ENCODE results near the gene ANKH.
"Not testable (repeated sequence)": the region's sequence is repeated elsewhere in the genome, so short reads cannot be mapped to it uniquely, and the experiment has no call there.

Gene ANKH

DNA sequence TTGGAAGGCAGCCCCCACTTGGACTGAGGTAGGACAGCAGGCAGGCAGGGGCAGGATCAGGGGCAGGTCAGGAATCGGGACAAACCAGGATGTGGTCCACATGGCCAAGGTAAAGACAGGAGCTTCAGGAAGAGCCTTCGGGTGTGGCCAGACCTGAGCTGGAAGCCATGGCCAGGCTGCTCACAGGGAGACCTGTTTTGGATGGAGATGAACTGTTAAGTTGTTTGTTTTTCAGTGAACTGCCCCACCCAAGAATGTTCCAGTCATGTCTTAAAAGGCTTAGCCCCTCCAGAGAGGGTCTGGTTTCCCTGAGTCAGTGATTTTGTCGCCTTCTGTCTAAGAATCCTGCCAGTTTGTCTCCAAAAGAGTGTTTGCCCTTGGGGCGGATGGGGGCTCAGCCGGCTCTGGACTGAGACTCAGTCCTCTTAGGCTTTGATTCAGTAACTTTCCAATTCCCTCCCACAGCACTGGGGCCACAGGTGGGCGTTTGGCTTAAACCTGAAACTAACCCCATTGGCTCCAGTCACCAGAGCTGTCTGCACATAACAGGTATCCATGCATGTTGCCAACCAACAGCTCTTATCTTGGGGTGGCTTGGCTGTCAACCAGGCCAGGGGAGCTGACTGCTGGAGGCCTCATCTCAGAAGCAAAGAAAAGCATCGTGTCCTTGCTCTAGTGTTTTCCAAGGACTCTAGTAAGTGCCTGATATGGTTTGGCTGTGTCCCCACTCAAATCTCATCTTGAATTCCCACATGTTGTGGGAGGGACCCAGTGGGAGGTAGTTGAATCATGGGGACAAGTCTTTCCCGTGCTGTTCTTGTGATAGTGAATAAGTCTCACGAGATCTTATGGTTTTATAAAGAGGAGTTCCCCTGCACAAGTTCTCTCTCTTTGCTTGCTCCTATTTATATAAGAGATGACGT, 11.3 kb upstream of the ANKH start:
- DNase-seq (ENCODE audit: low read depth), result no peak
- TF ChIP-seq, protein P1, sequence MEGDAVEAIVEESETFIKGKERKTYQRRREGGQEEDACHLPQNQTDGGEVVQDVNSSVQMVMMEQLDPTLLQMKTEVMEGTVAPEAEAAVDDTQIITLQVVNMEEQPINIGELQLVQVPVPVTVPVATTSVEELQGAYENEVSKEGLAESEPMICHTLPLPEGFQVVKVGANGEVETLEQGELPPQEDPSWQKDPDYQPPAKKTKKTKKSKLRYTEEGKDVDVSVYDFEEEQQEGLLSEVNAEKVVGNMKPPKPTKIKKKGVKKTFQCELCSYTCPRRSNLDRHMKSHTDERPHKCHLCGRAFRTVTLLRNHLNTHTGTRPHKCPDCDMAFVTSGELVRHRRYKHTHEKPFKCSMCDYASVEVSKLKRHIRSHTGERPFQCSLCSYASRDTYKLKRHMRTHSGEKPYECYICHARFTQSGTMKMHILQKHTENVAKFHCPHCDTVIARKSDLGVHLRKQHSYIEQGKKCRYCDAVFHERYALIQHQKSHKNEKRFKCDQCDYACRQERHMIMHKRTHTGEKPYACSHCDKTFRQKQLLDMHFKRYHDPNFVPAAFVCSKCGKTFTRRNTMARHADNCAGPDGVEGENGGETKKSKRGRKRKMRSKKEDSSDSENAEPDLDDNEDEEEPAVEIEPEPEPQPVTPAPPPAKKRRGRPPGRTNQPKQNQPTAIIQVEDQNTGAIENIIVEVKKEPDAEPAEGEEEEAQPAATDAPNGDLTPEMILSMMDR (conservative IDR thresholded peaks at IDR 0.05; ENCODE audit: low read length), result no peak
- no peak overlapping the region for H3K4me3 ChIP-seq (ENCODE audit: low read length)

DNA sequence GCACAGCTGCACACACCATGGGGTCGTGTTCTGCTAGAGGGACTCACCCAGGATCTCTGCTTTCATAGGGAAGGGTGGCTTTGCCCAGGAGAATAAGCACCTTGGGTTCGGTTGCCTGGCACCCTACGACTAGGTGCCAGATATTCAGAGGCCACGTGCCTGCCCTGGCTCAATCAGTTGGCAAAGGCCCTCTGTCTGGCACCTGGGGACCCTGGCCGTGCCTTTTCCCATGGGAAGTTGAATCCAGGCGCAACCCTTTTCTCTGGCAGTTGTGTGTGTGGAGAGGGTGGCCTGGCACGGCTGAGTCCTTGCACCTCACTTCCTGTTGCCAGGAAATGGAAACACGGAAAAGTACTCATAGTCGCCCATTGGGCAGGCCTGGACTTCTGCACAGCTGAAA, 10.2 kb upstream of the ANKH start:
- no peak for DNase-seq (ENCODE audit: low read depth)
- TF ChIP-seq, protein P1 (conservative IDR thresholded peaks at IDR 0.05; ENCODE audit: low read length), result no peak
- H3K4me3 ChIP-seq (ENCODE audit: low read length), result no peak overlapping the region

DNA sequence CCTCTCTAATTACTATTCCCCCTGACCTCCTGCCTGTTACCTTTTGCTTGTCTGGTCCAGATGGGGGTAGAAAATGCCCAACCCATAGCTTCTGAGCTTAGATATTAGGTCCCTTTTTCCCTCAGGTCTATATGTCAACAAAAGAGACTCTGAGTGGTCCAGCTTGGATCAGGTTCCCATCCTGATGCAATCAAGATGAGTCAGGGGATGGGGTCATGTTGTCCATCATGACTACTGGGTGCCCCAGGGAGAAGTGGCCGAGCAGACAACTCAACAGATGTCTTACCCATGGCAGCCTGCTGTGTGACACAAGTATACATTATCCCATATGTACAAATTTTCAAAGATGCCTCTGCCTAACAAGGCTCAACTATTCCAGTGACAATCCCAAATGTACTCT, 9.1 kb upstream of the ANKH start:
- TF ChIP-seq, protein P1 (conservative IDR thresholded peaks at IDR 0.05; ENCODE audit: low read length), result no peak
- DNase-seq (ENCODE audit: low read depth), result no peak
- H3K4me3 ChIP-seq (ENCODE audit: low read length), result no peak overlapping the region

DNA sequence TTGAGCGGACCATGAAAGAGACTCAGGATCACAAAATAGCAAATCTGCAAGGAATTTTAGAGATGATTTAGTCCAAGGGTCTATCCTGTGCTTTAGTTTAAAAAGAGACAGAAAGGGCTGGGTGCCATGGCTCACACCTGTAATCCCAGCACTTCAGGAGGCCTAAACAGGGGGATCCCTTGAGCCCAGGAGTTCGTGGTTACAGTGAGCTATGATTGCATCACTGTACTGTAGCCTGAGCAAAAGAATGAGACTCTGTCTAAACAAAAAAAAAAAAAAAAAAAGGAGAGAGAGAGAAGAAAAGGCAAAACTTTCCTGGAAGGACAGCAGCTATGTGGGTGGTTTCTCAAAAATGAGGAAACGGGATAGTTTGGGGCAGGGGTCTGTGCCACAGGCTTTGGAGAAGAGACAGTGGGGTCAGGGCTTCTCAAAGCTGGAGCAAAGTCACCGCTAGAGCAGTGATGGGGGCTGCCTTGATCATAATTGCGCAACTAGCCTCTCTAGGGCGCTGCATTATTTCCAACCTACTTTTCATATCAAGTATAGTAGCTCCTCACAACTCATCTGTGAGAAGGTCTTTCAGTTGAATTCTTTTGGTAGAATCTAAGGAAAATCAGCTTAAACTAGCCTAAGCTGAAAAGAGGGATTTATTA, 8.5 kb upstream of the ANKH start:
- DNase-seq (ENCODE audit: low read depth), result peak; percentile 38
- H3K4me3 ChIP-seq (ENCODE audit: low read length), result no peak overlapping the region
- TF ChIP-seq, protein P1 (conservative IDR thresholded peaks at IDR 0.05; ENCODE audit: low read length), result no peak

DNA sequence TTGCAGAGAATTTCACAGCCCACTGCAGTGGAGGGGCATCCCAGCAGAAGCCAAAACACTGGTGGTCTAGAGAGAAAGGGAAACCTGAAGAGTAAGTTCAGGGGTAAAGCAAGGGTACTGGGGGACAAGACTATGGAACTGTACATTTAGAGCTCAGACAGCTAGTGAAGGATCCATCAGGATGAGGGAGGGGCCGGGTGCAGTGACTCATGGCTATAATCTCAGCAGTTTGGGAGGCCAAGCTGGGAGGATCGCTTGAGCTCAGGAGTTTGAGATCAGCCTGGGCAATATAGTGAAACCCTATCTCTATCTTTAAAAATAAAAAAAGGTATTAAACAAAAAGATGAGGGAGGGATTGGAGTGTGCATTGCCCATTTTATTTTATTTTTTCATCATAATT, 7.8 kb upstream of the ANKH start:
- H3K4me3 ChIP-seq (ENCODE audit: low read length), result no peak overlapping the region
- TF ChIP-seq, protein P1 (conservative IDR thresholded peaks at IDR 0.05; ENCODE audit: low read length), result no peak
- DNase-seq (ENCODE audit: low read depth), result no peak

DNA sequence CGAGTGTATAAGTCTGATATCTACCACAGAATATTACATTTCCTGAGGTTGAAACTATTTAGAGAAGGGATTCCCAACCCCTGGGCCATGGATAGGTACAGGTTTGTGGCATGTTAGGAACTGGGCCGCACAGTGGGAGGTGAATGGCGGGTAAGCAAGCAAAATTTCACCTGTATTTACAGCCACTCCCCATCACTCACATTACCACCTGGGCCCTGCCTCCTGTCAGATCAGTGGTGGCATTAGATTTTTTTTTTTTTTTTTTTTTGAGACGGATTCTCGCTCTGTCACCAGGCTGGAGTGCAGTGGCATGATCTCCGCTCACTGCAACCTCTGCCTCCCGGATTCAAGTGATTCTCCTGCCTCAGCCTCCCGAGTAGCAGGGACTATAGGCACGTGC, 6.6 kb upstream of the ANKH start:
- not testable (repeated sequence) for DNase-seq (ENCODE audit: low read depth); H3K4me3 ChIP-seq (ENCODE audit: low read length)

DNA sequence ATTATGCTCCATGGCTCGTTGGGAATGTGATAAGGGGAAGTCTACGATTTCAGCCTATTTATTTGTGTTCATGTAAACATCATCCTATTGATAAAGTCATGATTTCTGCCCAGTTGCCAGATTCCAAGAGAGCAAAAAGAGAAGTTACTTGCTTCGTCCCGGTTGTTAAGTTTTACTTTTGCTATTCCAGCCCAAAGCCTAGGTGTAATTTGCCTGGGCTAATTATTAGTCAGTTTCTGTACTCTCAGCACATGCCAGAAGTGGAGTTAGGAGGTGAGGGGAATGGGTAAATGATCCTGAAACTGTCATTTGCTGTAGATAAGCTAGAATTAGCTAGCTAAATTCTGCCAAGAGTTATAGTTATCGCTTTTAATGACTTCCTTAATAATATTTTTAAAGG, 4.5 kb upstream of the ANKH start:
- no peak overlapping the region for H3K4me3 ChIP-seq (ENCODE audit: low read length)
- no peak for DNase-seq (ENCODE audit: low read depth)
- TF ChIP-seq, protein P1 (conservative IDR thresholded peaks at IDR 0.05; ENCODE audit: low read length), result no peak

Data from AG10803 (cell line).